Neuronal stem cell (in vitro differentiated cells): Measurements from ENCODE around the gene CMPK2.

Source experiments
- DNase-seq: peaks from one replicate; pipeline ENCODE4 v3.0.0-alpha.2; 2013; ENCODE audit warnings: low spot score
- H2AFZ ChIP-seq: one replicate; pipeline ENCODE4 v1.6.1; 2013; ENCODE audit warnings: mild to moderate bottlenecking, low read length, inconsistent platforms
- H2AK5ac ChIP-seq: 2 replicates; pipeline ENCODE4 v1.6.1; 2013; ENCODE audit warnings: low read depth, mild to moderate bottlenecking, inconsistent platforms, low read length, moderate library complexity, mixed read lengths
- H2BK120ac ChIP-seq: 2 replicates; pipeline ENCODE4 v1.6.1; 2013; ENCODE audit warnings: low read depth, mild to moderate bottlenecking, inconsistent platforms, low read length, moderate library complexity, mixed read lengths
- H2BK12ac ChIP-seq: one replicate; pipeline ENCODE4 v1.6.1; 2013; ENCODE audit warnings: low read length, inconsistent platforms
- H2BK15ac ChIP-seq: 2 replicates; pipeline ENCODE4 v1.6.1; 2013; ENCODE audit warnings: mild to moderate bottlenecking, low read length, inconsistent platforms, mixed read lengths
- H2BK5ac ChIP-seq: one replicate; pipeline ENCODE4 v1.6.1; 2013; ENCODE audit warnings: inconsistent platforms, mild to moderate bottlenecking, low read length, moderate library complexity
- H3K14ac ChIP-seq: one replicate; pipeline ENCODE4 v1.6.1; 2013; ENCODE audit warnings: low read length, inconsistent platforms
- H3K18ac ChIP-seq: 2 replicates; pipeline ENCODE4 v1.6.1; 2013; ENCODE audit warnings: low read length, inconsistent platforms
- H3K23ac ChIP-seq: 2 replicates; pipeline ENCODE4 v1.6.1; 2013; ENCODE audit warnings: low read depth, mild to moderate bottlenecking, mixed read lengths, low read length, inconsistent platforms; ENCODE audit not compliant: poor library complexity
- H3K27ac ChIP-seq: replicated peaks from 3 replicates; pipeline ENCODE4 v1.5.1; 2013; ENCODE audit warnings: low read length, inconsistent platforms
- H3K27me3 ChIP-seq, 3 experiments: 2 replicates each; pipeline ENCODE4 v1.6.1; 2013; ENCODE audit warnings: low read length in 3 of 3, mild to moderate bottlenecking in 2 of 3, inconsistent platforms in 1 of 3, low read depth in 1 of 3, mixed read lengths in 1 of 3, moderate library complexity in 1 of 3; ENCODE audit not compliant: control insufficient read depth in 3 of 3, insufficient read depth in 3 of 3
- H3K36me3 ChIP-seq, 2 donors: replicated peaks in 1 of 2; 2 replicates each; pipeline ENCODE4 v1.6.1; 2013; ENCODE audit warnings: low read length in 2 of 2; ENCODE audit not compliant: control insufficient read depth in 2 of 2, insufficient read depth in 2 of 2
- H3K4ac ChIP-seq: 2 replicates; pipeline ENCODE4 v1.6.1; 2013; ENCODE audit warnings: inconsistent platforms, mild to moderate bottlenecking, low read length, moderate library complexity
- H3K4me1 ChIP-seq, 2 donors: 1 replicate in 1 of 2; 2 replicates in 1 of 2; pipeline ENCODE4 v1.6.1; 2013; ENCODE audit warnings: low read length in 2 of 2, low read depth in 1 of 2; ENCODE audit not compliant: control insufficient read depth in 2 of 2, insufficient read depth in 1 of 2
- H3K4me2 ChIP-seq: one replicate; pipeline ENCODE4 v1.6.1; 2013; ENCODE audit warnings: mild to moderate bottlenecking, low read length, inconsistent platforms; ENCODE audit not compliant: insufficient read depth, poor library complexity, severe bottlenecking
- H3K4me3 ChIP-seq, 2 donors: 2 replicates each; pipeline ENCODE4 v1.5.1; 2013; ENCODE audit warnings: low read length in 2 of 2, mild to moderate bottlenecking in 2 of 2, inconsistent platforms in 1 of 2, moderate library complexity in 1 of 2
- H3K79me1 ChIP-seq: one replicate; pipeline ENCODE4 v1.6.1; 2013; ENCODE audit warnings: low read depth, mild to moderate bottlenecking, inconsistent platforms, low read length, moderate library complexity
- H3K9ac ChIP-seq: one replicate; pipeline ENCODE4 v1.6.1; 2013; ENCODE audit warnings: mild to moderate bottlenecking, low read depth, low read length, inconsistent platforms; ENCODE audit not compliant: poor library complexity
- H3K9me3 ChIP-seq, 2 donors: replicated peaks in 1 of 2; 2 replicates each; pipeline versions ENCODE3 to v1.6.1; 2013; ENCODE audit warnings: low read length in 2 of 2, mild to moderate bottlenecking in 2 of 2, inconsistent platforms in 1 of 2, low read depth in 1 of 2, mixed read lengths in 1 of 2, moderate library complexity in 1 of 2; ENCODE audit not compliant: control insufficient read depth in 2 of 2, insufficient read depth in 1 of 2
- H4K8ac ChIP-seq: one replicate; pipeline ENCODE4 v1.6.1; 2013; ENCODE audit warnings: low read depth, mild to moderate bottlenecking, inconsistent platforms, low read length, moderate library complexity
- H4K91ac ChIP-seq: one replicate; pipeline ENCODE4 v1.6.1; 2013; ENCODE audit warnings: low read length, low read depth, mild to moderate bottlenecking, inconsistent platforms; ENCODE audit not compliant: poor library complexity
- WGBS, 2 donors: extraction: QIAGEN DNeasy Blood & Tissue Kit; methylation state at CpG; one replicate each; pipeline ENCODE4 v1.1.7; 2013; ENCODE audit warnings: missing lambda C conversion rate in 2 of 2, mixed read lengths in 1 of 2; ENCODE audit not compliant: insufficient read length in 2 of 2, insufficient replicate concordance in 1 of 2; ENCODE audit errors: extremely low coverage in 2 of 2; 5-methylcytosine and 5-hydroxymethylcytosine counted together

CMPK2 gene

DNA sequence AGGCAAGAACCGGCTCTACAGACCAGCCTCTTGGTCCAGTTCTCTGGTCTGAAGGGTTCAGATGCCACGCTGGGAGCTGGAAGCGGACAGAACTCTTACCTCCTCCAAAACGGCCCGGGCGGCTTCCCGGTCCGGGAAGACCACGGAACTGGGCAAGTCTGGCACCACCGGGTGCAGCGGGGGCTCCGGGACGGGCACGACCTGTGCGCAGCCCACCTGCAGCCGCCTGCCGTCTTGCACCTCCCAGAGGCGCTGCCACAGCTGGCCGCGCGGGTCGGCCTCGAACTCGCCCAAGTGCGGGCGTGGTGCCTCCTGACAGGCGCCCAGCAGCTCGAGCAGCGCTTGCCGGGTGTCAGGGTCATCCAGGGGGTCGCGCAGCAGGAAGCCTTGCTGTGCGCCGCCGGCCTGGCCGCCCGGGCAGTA, 773 bp downstream of the CMPK2 start:
- H4K91ac ChIP-seq, result no peak overlapping the region
- no peak for DNase-seq
- peaks cover 0 to 35% (median 7%) of the 10 kb centered on the region in 3 experiments for H3K27me3 ChIP-seq

DNA sequence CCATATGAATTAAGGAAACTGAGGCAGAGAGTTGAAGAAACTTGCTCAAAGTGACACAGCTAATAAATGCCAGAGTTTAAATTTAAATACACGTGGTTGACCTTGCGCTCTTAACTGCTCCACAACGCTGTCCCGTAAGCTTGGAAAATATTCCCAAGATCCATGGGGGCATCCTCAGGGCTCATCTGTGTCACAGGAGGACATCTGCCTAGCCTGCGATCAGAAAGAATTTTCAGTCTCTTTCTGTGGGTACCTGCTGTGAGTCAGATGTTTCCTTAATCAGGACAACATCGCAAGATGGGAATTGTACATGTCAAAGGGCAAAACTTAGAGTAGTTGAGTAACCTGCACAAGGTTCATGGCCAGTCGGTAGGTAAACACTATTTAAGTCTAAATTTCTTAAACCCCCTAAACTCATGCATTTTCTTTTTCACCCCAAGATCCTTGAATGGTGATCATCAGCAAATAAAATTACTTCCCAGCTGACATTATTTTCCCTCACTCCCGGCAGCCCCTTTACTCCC, 1.4 kb downstream of the CMPK2 start:
- H2BK15ac ChIP-seq, result no peak overlapping the region
- no peak overlapping the region for H2BK120ac ChIP-seq
- no peak overlapping the region for H2AFZ ChIP-seq
- H3K4me1 ChIP-seq, result peaks cover 2 to 3% of the 10 kb centered on the region in 2 donors
- no peak overlapping the region for H3K14ac ChIP-seq
- no peak overlapping the region for H3K4ac ChIP-seq
- H3K36me3 ChIP-seq, result no peaks in the 10 kb centered on the region
- no peak overlapping the region for H4K8ac ChIP-seq
- no peak overlapping the region for H3K27ac ChIP-seq
- no CpG with 5 or more reads among the region's 8 CpGs for WGBS, 2 donors
- no peak overlapping the region for H3K4me3 ChIP-seq
- H3K79me1 ChIP-seq, result no peaks in the 10 kb centered on the region
- no peak overlapping the region for H4K91ac ChIP-seq
- H3K9ac ChIP-seq, result no peak overlapping the region
- DNase-seq, result no peak
- peaks cover 0 to 35% (median 7%) of the 10 kb centered on the region in 3 experiments for H3K27me3 ChIP-seq
- H3K4me2 ChIP-seq, result no peak overlapping the region
- H3K9me3 ChIP-seq, result peaks cover 0 to 11% of the 10 kb centered on the region in 2 donors
- no peak overlapping the region for H3K18ac ChIP-seq
- no peak overlapping the region for H3K23ac ChIP-seq
- no peak overlapping the region for H2AK5ac ChIP-seq
- H2BK5ac ChIP-seq, result no peak overlapping the region
- no peak overlapping the region for H2BK12ac ChIP-seq

More for the DNA sequence above, 773 bp downstream of the CMPK2 start:
- Histone ChIP-seq H4K8ac (no peak overlapping the region), H2BK15ac (no peak overlapping the region), H3K36me3 (no peaks in the 10 kb centered on the region), H3K4me2 (peak overlapping the region; percentile 96), H3K27ac (no peak overlapping the region), H2BK5ac (no peak overlapping the region), H3K9ac (no peak overlapping the region), H2AK5ac (no peak overlapping the region), H2AFZ (peak overlapping the region; percentile 95), H2BK12ac (no peak overlapping the region), H3K4ac (no peak overlapping the region), H3K18ac (peak overlapping the region; percentile 79), H2BK120ac (no peak overlapping the region), H3K9me3 (peaks cover 0 to 8% of the 10 kb centered on the region in 2 donors), H3K23ac (no peak overlapping the region), H3K4me3 (peak overlapping the region; percentile 51 to 86), H3K79me1 (no peaks in the 10 kb centered on the region), H3K14ac (no peak overlapping the region), H3K4me1 (peaks cover 2 to 3% of the 10 kb centered on the region in 2 donors)
- WGBS, 2 donors, result no CpG with 5 or more reads among the region's 37 CpGs

DNA sequence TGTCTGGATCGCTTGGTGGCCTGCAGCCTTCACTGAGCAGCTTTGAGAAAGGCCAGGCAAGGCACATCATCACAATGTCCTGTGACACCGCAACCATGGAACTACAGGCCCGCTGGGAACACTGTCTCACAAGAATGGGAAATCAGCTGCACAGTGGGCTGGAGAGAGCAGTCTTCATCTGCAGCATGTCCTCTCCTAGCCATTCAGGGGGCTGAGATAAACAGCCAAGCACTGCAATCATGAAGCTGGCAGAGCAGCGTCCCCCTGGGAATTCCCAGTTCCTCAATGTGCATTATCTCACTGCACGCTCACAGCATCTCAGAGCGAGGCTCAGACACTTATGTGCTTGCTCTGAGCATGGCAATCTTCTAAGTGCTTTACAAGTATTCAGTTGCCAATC, 1.9 kb downstream of the CMPK2 start:
- no peak for DNase-seq

DNA sequence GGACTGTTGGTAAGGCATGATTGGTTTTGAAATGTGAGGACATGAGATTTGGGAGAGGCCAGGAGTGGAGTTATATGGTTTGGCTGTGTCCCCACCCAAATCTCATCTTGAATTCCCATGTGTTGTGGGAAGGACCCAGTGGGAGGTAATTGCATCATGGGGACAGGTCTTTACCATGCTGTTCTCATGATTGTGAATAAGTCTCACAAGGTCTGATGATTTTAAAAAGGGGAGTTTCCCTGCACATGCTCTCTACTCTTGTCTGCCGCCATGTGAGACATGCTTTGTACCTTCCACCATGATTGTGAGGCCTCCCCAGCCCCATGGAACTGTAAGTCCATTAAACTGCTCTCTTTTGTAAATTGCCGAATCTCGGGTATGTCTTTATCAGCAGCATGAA, 5.4 kb downstream of the CMPK2 start:
- Histone ChIP-seq H3K23ac (no peak overlapping the region), H3K4me1 (no peaks in the 10 kb centered on the region), H3K27ac (no peak overlapping the region), H3K14ac (no peak overlapping the region), H3K27me3 (peaks cover 0 to 17% (median 7%) of the 10 kb centered on the region in 3 experiments), H4K8ac (no peak overlapping the region), H2BK12ac (no peak overlapping the region), H4K91ac (no peak overlapping the region), H2BK15ac (no peak overlapping the region), H3K4me3 (no peak overlapping the region), H3K36me3 (no peaks in the 10 kb centered on the region), H3K9me3 (peaks cover 0 to 14% of the 10 kb centered on the region in 2 donors), H3K4me2 (no peak overlapping the region), H3K79me1 (no peaks in the 10 kb centered on the region), H2AFZ (no peak overlapping the region), H3K9ac (no peak overlapping the region), H3K18ac (no peak overlapping the region), H3K4ac (no peak overlapping the region), H2BK5ac (no peak overlapping the region), H2AK5ac (no peak overlapping the region), H2BK120ac (no peak overlapping the region)
- DNase-seq, result no peak
- WGBS, 2 donors, result no CpG with 5 or more reads among the region's 3 CpGs

More for the DNA sequence above, 1.9 kb downstream of the CMPK2 start:
- Histone ChIP-seq H3K4me1 (peaks cover 2 to 3% of the 10 kb centered on the region in 2 donors), H3K27ac (no peak overlapping the region), H3K18ac (no peak overlapping the region), H2BK120ac (no peak overlapping the region), H2BK5ac (no peak overlapping the region), H3K4me3 (no peak overlapping the region), H3K9me3 (peaks cover 0 to 11% of the 10 kb centered on the region in 2 donors), H3K9ac (no peak overlapping the region), H3K4ac (no peak overlapping the region), H3K36me3 (no peaks in the 10 kb centered on the region), H3K4me2 (no peak overlapping the region), H3K27me3 (peaks cover 0 to 35% (median 7%) of the 10 kb centered on the region in 3 experiments), H3K23ac (no peak overlapping the region), H3K79me1 (no peaks in the 10 kb centered on the region), H2BK15ac (no peak overlapping the region), H2BK12ac (no peak overlapping the region), H2AFZ (no peak overlapping the region), H3K14ac (no peak overlapping the region), H2AK5ac (no peak overlapping the region), H4K91ac (no peak overlapping the region), H4K8ac (no peak overlapping the region)
- WGBS, 2 donors, result no CpG with 5 or more reads among the region's 6 CpGs
